ENCODE measurements around the gene DIP2C.

GRCh38 chr10:494149-494542, 195.3 kb downstream of the DIP2C start:
- TF ChIP-seq CTCF (IDR thresholded peaks at IDR 0.05) (no peak), POLR2A (IDR thresholded peaks at IDR 0.05) (no peak)
